ENCODE measurements around the gene SERPINA1. TPM values are rescaled to one million over a fixed set of nuclear protein-coding genes. Genes with fewer than 3 reads are reported as not detected.
"Not testable (repeated sequence)": the region's sequence is repeated elsewhere in the genome, so short reads cannot be mapped to it uniquely, and the experiment has no call there.

The SERPINA1 gene
- polyA plus RNA-seq, 12 donors = 1.1 to 98.2 (median 2.3) TPM; not detected in 1

DNA sequence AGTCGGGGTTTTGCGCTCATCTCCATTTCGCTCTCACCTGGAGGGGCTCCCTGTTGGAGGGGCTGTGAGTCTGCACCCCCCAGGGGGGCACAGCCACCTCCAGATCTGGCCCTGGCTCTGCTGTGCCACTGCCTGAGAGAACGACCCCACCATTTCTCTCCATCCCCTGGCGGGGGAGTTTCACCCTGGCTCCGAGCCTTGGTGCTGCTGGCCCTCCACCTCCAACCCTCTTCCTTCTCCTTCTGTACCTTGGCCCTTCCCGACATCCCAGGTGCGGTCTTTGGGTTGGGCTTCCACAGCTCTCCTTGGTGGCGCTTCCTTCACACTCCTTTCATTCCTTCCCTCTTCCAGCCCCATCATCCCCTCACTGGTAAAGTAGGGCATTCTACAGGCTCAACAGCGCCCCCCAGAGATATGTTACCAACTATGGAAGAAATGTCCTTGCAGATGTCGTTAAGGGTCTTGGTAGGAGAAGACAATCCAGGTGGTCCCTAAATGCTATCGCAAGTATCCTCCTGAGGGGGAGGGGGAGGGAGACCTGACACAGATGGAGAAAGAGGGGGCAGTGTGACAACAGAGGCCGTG lies 16.3 kb downstream of the SERPINA1 start:
- DNase-seq = no peak

DNA sequence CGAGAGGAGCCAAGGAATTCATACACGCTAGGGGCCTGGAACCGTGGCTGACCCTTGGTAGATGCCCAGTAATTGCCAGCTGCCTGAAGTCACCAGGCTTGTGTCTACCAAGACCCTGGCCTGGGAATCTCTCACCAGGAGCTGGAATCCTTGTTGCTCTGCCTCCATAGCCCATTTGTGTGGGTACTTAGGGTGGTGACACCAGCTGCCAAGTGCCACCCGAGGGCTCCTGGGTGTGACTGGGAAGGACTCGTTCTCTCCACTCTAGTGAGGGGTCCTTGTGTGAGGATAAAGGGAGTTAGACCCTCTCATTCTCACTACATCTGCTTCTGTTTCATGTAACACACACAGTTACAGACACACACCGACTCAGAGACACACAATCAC lies 17.9 kb downstream of the SERPINA1 start:
- DNase-seq = no peak

DNA sequence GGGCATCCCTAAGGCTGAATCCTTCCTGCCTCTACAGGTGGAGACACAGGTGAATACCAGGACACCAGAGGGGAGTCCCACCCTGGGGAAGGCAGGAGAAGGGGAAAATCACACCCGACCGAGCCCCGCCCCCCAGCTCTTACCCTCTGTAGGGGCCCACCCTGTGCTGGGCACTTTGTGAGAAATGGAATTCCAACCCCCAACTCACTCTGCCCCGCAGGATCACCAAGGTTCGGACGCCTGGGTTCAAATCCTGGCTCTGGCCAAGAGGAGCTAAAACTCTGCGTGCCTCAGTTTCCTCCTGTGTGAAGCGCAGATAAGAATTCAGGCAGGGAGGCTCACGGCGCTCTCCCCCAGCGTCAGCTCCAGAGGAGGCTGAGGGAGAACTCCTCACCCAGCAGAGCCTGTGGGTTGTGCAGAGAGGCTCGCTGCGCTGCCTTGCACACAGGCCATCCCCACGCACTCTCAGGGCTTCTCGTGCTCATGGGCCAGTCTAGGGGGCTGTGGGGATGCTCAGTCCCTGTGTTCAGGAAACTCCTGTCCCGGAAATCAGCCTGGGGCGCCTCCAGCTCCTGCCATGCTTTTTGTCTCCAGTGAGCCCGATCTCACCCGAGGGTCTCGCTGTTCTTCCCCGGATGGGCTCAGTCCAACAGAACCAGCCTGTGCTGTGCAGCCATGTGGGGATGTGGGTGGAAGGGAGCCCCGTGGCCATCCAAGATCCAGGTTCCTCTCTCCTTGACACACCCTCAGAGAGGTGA lies 18.5 kb downstream of the SERPINA1 start:
- DNase-seq = not testable (repeated sequence)

DNA sequence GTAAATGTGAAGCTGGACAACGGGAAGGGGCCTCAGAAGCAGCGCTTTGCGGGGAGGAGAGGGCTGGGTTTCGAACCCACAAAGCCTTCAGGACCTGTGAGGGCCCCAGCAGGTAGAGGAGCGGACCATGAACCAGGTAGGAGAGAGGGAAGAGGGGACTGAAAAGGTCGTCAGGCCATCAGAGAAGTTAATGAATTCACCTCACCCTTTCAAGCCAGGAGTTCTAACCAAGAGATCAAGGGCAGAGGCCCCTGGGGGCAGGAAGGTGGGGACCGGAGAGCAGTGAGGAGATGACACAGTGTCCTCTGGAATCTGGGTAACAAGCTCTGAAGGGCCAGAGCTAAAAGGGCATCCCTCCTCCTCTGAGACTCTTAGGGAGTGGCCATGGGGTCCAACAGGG lies 19.4 kb downstream of the SERPINA1 start:
- DNase-seq = no peak

DNA sequence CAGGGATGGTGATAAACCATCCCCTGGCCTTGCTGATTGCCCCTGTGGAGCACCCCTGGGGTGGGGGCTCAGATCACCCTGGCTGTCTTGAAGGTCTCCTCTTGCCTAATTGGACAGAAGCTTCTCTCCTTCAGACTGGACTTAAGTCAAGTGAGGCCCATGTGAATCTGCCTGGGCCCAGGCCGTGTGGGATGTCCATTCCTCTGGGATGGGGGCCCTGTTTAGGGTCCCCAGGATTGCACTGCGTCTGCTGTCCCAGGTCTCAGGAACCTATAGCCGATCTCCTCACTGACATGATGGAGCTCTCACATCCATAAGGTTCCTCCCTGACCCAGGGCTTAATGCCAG lies 20.2 kb downstream of the SERPINA1 start:
- DNase-seq = no peak

DNA sequence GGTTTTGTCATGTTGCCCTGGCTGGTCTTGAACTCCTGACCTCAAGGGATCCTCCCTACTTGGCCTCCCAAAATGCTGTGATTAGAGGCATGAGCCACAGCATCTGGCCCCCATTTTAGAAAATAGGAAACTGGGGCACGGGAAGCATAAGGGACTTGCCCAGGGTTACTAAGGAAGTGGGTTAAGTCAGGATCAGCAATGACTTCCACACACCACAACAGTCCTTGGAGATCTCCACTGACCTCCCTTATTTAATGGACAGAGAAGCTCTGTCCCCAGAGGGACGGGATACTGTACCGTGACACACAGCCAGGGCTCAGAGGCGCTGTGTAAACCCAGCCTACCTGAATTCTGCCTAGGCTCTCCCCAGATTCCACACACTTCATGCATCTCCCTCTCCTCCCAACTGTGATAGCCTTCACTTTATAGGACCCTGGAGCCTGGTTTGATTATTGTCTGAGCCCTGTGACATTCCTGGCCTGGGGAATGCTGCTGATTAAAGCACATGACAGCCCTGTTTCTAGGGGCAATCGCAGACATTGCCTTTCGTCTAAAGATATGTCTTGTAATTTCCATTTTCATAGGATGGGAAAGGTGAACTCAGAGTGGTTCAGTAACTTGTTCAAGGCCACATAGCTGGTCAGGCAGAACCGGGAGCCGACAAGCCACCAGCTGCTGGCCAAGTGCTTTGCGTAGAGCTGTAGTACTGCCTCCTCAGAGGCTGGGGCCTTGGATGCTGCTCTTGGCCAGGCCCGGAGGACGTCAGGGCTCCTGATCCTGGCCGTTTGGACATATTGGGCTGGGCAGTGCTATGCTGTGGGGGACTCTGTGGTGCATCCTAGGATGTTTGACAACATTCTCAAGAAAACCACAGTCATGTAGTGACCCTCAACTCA lies 20.8 kb downstream of the SERPINA1 start:
- no peak for DNase-seq

DNA sequence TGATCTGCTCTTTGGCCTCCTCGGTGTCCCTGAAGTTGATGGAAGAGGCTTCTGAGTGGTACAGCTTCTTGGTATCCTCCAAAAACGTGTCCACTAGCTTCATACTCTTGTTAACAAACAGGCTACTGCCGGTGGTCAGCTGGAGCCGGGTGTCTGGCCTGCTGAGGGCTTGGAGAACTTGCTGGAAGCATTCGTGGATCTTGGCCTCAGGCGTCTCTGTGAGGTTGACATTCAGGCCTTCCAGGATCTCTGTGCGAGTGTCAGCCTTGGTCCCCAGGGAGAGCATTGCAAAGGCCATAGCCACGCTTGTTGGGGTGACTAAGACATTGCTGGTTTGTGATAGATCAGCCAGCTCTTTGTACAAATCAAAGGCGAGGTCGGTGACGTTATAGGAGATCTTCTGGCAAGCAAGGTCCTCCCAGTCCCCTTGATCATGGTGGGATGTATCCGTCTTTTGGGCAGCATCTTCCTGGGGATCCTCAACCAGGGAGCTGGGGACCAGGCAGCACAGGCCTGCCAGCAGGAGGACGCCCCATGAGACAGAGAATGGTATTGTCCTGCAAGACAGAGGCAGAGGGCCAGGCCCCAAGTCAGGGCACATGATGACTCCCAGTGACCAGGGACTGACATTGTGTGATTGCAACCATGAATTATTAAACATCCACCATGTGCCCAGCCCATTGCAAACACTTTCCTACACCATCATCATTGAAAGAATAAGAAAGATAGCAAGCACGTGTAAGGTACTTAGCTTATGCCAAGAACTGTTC lies 22.1 kb downstream of the SERPINA1 start, which contains the start of gene SERPINA2:
Gene SERPINA2, minus strand, starts transcription at position 553 of the 770 bp plus-strand sequence.
- no peak for DNase-seq

DNA sequence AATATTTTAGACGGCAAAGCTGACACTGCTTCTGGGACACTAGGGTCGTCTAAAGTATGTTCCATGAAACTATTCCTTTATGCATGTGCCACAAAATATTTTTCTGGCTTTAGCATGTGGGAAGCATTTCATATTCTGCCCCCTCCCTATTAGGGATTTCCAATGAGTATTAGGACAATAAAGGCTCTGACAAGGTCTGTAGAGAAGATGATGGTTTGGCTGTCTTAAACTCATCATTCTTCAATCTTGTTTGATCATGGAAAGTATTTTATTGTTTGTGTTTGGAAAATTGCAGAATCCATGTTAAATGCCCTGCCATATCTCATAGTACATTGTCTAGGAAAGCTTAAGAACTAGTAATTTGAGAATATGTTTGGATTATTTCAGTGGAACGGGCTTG lies 22.8 kb downstream of the SERPINA1 start:
- no peak for DNase-seq

DNA sequence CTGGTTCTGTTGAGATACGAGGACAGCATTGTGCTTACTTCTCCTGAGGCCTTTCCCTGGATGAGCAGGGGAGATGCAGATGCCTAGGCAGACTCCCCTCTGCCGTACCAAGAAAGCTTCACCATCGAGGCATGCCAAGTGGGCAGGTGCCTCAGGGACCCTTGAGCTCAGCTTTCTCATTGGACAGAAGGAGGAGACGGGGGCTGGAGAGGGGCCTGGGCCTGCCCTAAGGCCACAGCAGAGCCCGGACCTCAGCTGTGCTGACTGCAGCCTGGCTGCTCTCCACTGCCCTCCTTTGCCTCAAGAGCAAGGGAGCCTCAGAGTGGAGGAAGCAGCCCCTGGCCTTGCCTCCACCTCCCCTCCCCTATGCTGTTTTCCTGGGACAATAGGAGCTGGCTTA lies 23.4 kb downstream of the SERPINA1 start:
- DNase-seq = no peak

DNA sequence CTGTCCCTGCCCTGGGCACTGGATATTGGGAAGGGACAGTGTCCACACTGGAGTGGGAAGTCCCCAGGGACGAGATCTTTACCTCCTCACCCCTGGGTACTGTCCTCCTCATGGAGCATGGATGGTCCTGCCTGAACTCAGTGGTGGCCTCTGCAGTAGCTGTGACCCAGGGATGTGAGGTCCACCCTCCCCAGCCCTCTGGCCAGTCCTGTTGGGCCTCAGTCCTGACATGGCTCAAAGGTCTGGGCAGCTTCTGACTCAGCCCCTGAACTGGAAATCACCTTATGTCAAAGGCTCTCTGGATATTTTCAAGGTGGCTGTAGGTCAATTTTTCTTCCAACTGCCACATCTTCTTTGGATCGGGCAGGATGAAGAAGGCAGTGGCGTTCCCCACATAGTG lies 24.4 kb downstream of the SERPINA1 start:
- no peak for DNase-seq

DNA sequence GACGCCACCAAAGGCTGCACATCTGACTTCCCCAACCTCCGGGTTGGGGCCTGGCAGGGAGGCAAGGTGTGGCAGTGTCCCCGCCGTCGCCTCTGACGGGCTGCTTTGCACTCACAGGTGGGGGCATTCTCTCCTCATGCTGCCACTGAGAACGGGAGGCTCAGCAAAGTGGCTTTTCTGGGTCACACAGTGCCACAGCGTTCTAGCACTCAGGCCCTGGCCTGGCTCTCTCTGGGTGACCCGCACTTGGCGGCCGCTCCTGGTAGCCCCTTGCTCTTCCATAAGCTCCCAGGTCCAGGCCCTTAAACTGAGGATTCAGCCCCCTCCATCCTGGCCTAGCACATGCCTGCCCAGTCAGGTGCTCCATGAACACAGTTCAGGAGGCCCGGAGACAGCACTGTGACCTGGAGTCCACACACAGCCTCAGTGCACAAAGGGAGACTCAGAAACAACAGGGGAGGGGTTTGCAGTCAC lies 25.2 kb downstream of the SERPINA1 start:
- DNase-seq = no peak

DNA sequence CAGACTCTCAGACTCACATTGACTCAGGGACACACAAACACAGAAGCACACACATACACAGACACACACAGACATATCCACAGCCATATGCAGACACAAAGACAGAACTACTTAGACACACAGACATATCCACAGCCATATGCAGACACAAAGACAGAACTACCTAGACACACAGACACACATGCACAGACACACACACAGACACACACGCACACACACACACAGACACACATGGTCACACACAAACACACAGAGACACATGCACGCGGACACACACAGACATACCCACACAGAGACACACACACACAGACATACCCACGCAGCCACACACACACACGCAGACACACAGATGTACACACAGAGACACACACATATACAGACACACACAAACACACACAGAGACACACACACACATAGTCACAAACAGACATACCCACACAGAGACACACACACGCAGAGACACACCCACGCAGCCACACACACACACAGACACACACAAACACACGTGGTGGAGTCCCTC lies 25.7 kb downstream of the SERPINA1 start:
- DNase-seq = no peak

DNA sequence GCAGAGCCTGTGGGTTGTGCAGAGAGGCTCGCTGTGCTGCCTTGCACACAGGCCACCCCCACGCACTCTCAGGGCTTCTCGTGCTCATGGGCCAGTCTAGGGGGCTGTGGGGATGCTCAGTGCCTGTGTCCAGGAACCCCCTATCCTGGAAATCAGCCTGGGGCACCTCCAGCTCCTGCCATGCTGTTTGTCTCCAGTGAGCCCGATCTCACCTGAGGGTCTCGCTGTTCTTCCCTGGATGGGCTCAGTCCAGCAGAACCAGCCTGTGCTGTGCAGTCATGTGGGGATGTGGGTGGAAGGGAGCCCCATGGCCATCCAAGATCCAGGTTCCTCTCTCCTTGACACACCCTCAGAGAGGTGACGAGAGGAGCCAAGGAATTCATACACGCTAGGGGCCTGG lies 26.7 kb downstream of the SERPINA1 start:
- DNase-seq = no peak

DNA sequence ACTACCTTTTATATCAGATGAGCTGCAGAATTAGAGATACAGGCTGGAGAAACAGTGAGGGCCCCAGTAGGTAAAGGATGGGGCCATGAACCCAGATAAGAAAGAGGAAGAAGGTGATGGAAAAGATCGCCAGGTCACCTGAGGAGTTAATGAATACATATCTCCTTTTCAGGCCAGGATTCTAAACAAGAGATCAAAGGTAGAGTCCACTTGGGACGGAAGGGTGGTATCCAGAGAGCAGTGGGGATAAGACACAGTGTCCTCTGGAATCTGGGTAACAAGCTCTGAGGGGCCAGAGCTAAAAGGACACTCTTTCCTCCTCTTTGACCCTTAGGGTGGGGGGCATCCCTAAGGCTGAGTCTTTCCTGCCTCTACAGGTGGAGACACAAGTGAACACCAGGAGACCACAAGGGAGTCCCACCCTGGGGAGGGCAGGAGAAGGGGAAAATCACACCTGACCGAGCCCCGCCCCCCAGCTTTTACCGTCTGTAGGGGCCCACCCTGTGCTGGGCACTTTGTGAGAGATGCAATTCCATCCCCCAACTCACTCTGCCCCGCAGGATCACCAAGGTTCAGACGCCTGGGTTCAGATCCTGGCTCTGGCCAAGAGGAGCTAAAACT lies 27.3 kb downstream of the SERPINA1 start:
- no peak for DNase-seq

DNA sequence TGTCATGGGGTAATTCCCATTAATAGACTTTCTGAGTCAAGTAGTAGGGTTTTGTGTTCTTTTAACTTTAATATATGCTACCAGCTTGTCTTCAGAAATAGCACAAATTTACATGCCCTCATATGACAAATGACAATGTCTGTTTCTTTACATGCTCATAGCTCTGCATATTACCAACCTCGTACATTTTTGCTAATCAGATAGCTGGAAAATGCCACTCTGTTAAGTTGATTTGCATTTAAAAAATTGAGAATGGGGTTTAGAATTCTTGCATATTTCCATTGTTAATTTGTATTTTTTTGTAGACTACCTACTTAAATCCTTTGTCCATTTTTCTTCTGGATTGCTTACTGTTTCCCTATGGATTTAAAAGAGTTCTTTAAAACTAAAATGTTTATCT lies 31.2 kb downstream of the SERPINA1 start:
- no peak for DNase-seq

DNA sequence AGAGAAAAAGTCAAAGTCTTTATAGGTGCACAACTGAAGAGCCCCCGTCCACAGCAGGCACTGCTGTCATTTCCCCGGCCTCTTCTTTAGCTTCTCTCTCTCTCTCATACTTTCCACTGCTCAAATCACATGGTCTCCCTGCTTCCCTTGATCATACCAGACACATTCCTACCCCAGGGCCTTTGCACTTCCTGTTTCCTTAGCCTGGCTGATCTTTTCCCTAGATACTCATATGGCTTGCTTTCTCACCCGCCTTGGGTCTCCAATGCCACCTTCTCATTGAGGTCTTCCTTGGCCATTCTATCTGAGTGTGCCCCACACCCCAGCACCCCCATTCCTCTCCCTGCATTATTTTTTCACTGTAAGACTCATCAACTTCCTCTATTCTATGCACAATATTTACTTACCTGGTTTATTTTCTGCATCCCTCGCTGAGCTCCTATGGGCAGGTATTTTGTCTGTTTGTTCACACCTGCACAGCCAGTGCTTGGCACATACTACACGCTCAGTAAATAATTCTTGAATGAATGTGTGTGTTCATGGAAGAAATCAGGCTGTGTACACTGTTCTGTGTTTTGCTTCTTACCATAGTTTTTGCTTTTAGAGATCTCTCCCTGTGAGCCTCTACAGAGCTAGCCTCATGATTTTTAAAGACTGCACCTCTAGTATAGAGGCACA lies 31.9 kb downstream of the SERPINA1 start:
- no peak for DNase-seq

DNA sequence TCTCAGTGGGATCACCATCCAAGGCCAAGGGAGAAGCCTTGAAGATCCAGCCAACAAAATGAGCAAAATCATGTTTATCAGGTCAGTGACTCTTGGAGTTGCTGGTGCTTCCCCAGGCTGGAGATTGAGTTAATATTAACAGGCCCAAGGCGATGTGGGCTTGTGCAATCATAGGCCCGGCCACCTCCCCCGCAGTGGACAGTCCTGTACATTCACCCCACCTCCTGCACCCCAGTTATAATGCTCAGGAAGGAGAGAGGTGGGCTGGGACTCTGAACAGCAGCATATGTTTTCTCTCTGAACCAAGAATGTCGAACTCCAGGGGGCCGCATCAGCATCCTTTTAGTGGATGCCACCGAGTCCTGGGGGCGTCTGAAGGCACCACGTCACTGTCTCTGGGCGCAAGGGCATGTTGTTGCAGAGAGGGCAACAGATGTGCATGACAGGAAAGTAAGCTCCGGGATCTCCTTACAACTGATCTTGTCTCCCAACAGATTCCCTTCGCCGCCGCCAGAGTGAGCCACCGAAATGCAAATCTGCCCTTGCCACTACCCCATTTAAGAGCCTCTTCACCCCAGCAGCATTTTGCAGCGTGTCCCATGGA lies 33.1 kb downstream of the SERPINA1 start:
- peak; percentile 17 for DNase-seq

DNA sequence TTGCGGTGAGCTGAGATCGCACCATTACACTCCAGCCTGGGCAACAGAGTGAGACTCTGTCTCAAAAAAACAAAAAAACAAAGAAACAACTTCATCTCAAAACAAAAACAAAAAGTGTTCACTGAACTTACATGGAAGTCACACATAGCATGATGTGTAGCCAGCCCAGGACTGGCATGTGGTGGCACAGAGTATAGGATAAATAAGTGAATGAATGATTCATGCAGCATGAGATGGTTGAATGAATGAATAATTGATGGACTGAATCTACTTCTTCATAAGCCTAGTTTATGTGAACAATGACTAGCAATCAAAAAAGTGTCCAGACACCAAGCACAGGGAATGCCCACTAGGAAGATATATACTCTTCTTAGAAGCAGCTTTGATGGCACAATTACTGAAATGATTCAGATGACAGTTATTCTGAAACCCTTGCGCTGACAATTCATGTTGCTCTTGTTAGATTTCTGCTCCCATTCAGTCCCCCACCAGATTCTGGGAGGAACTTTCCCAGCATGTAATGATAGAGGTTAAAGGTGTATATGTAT lies 33.7 kb downstream of the SERPINA1 start:
- no peak for DNase-seq

DNA sequence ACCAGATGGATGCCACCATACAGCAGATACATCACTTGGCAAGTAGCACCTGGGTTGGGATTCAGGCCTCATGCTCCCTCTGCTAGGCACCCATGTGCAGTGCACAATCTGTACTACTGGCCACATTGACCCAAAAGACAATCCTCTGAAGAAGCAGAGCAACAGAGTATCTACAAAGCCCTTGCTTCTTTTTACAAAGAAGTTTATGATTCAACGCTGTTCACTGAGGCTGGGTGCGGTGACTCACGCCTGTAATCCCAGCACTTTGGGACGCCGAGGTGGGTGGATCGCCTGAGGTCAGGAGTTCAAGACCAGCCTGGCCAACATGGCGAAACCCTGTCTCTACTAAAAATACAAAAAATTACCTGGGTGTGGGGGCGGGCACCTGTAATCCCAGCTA lies 34.2 kb downstream of the SERPINA1 start:
- not testable (repeated sequence) for DNase-seq

DNA sequence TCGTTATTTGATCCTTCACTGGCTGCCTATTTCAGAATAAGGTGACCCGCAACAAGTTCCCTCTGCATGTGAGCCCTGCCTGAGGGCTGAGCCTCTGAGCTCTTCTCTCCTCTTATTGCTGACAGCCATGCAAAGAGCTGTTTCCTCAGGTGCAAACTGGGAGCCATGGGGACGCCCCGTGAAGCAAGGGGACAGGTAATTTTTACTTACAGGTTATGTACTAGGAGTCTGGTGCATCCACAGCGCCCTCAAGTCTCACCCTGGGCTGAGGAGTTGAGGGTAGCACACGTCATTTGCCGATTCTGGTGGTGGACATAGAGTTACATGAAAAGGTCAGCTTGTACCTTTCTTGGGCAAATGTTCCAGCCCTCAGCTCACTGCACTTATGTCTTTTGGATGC lies 39.1 kb downstream of the SERPINA1 start:
- DNase-seq = no peak
